Mucosa of descending colon (tissue), 3 donors: ENCODE data around the gene PRB4. TPM values are rescaled to one million over a fixed set of nuclear protein-coding genes. Genes with fewer than 3 reads are reported as not detected.

Experiments used
- ATAC-seq: fragments of 200-7000 bp; cut with Tn5 transposase; one replicate; pipeline ENCODE4 v1.9.1; 2020; ENCODE audit warnings: mild to moderate bottlenecking, moderate library complexity
- DNase-seq, 3 donors: peaks; one replicate each; pipeline ENCODE4 v3.0.0-alpha.2; 2020
- H3K36me3 ChIP-seq: fragments of 200-600 bp; one replicate; pipeline ENCODE4 v1.8.0; 2021; ENCODE audit warnings: low read depth, mild to moderate bottlenecking
- H3K4me1 ChIP-seq: fragments of 200-600 bp; one replicate; pipeline ENCODE4 v1.8.0; 2021; ENCODE audit warnings: low read depth, mild to moderate bottlenecking
- H3K4me3 ChIP-seq: fragments of 200-600 bp; one replicate; pipeline ENCODE4 v1.8.0; 2021; ENCODE audit warnings: mild to moderate bottlenecking
- H3K9me3 ChIP-seq: fragments of 200-600 bp; one replicate; pipeline ENCODE4 v1.8.0; 2021; ENCODE audit warnings: mild to moderate bottlenecking
- CTCF ChIP-seq: fragments of 200-600 bp; IDR thresholded peaks from one replicate; pipeline ENCODE4 v1.8.0; 2022; ENCODE audit warnings: antibody characterized with exemption, mild to moderate bottlenecking
- intact Hi-C, 2 donors: fragments of 100-400 bp; cut with DNase I in 1 of 2; cut with micrococcal nuclease in 1 of 2; formaldehyde crosslinking; loops; one replicate each; pipeline versions ENCODE4 v1.11.0 to v1.11.1; 2022; cut with DNase I, micrococcal nuclease
- total RNA-seq, 3 donors: library from RNA; stranded (reverse); fragmentation: NEBNext Ultra II Directional in 2 of 3; extraction: Animal tissue kit (Norgen Biotek cat#: 25700) in 2 of 3; gene quantifications; one replicate each; pipeline versions ENCODE4 v1.2.1 to v1.2.4, GENCODE V29; 2021 to 2023
- donor health status: DM: no; HTN: no; CAD: no; lungs with moderate emphysema.
- donor health status: DM: no; HTN: no; CAD: no.
- donor health status: DM: no; HTN: yes; CAD: no.

The PRB4 gene
- total RNA-seq, 3 donors from 2014 or later: not detected

GRCh38 chr12:11321980-11322379, 11.7 kb upstream of the PRB4 start:
- ATAC-seq (no peak), DNase-seq (no peak)
- no peak for TF ChIP-seq CTCF
- Histone ChIP-seq H3K4me3 (no peak overlapping the region), H3K9me3 (peaks cover 2% of the 10 kb centered on the region), H3K36me3 (no peaks in the 10 kb centered on the region), H3K4me1 (no peaks in the 10 kb centered on the region)
- intact Hi-C loops: no loop called here

- Histone ChIP-seq H3K4me1 (no peaks in the 10 kb centered on the region), H3K4me3 (no peak overlapping the region), H3K36me3 (no peaks in the 10 kb centered on the region), H3K9me3 (no peaks in the 10 kb centered on the region)
- TF ChIP-seq CTCF: no peak
- no peak for DNase-seq
- intact Hi-C loops: no loop called here
- no peak for ATAC-seq
These were observed 3.1 kb downstream of the PRB4 start for GRCh38 chr12:11307143-11307542.

- intact Hi-C loops: no loop called here
- Histone ChIP-seq H3K4me3 (no peak overlapping the region), H3K9me3 (no peaks in the 10 kb centered on the region), H3K36me3 (no peaks in the 10 kb centered on the region), H3K4me1 (no peaks in the 10 kb centered on the region)
- no peak for TF ChIP-seq CTCF
- ATAC-seq (no peak), DNase-seq (no peak)
These were observed 36.8 kb downstream of the PRB4 start for GRCh38 chr12:11273449-11273848.

- Histone ChIP-seq H3K4me3 (no peak within 1 kb of the TSS), H3K9me3 (no peaks in the 10 kb centered on the region), H3K4me1 (no peaks in the 10 kb centered on the region), H3K36me3 (no peaks in the 10 kb centered on the region)
- ATAC-seq: no peak
- intact Hi-C loops: no loop called here
- no peak for DNase-seq
- no peak for TF ChIP-seq CTCF
These were observed 40.6 kb downstream of the PRB4 start, which contains the start of gene PRB3 for GRCh38 chr12:11269607-11270006. TSS of gene PRB3 (minus strand) at chr12:11269707. CDS start at chr12:11269669, 38 bp downstream.

GRCh38 chr12:11264501-11264900, 45.7 kb downstream of the PRB4 start:
- no peak for DNase-seq
- no peak for TF ChIP-seq CTCF
- Histone ChIP-seq H3K9me3 (peaks cover 10% of the 10 kb centered on the region), H3K4me1 (no peaks in the 10 kb centered on the region), H3K4me3 (no peak overlapping the region), H3K36me3 (no peaks in the 10 kb centered on the region)
- intact Hi-C loops: no loop called here
- no peak for ATAC-seq

Other genes starting within 250 kb of the PRB4 start
- gene TAS2R46, start 248.1 kb downstream of the PRB4 start, total RNA-seq: 1 to 10 TPM in 1 of 3 donors, under 1 TPM in 2; 0.87 to 4.2 (median 0.98) TPM
- gene TAS2R43, start 218.1 kb downstream of the PRB4 start, total RNA-seq: 1 to 10 TPM in 1 of 3 donors, under 1 TPM in 1, not detected in 1; 0.51 to 1.3 TPM
- gene TAS2R30, start 175.8 kb downstream of the PRB4 start, total RNA-seq: 1 to 10 TPM; 3.0 to 5.9 (median 3.5) TPM
- 10 to 100 TPM in 1 of 3 donors, 1 to 10 TPM in 2; 7.9 to 12.5 (median 9.5) TPM for gene SMIM10L1, start 139.2 kb downstream of the PRB4 start, total RNA-seq
- not detected for gene TAS2R42, start 123.5 kb downstream of the PRB4 start, total RNA-seq
- not detected for gene PRB3, start 40.7 kb downstream of the PRB4 start, total RNA-seq
- not detected for gene PRB2, start 85.1 kb upstream of the PRB4 start, total RNA-seq